HepG2 (cell line): ENCODE data around the gene SNAPIN. TPM values are rescaled to one million over a fixed set of nuclear protein-coding genes. Genes with fewer than 3 reads are reported as not detected.

ENCODE experiments used
- ATAC-seq: fragments of 200-7000 bp; cut with Tn5 transposase; 3 replicates; pipeline ENCODE4 v1.9.1; 2020; ENCODE audit warnings: mild to moderate bottlenecking, moderate library complexity
- BruUV-seq: library from RNA; stranded (reverse); fragments of 400-500 nt; replicated peaks from 2 replicates; lab custom pipeline; 2021; lab: Mats Ljungman, UMichigan
- CTCF ChIA-PET: fragments of 300-600 bp; formaldehyde crosslinking; extraction: SDS; loops from one replicate; lab custom pipeline; 2021; ENCODE audit warnings: low total read pairs, inconsistent platforms, low intra/inter-chr PET ratio; lab: Yijun Ruan, JAX
- POLR2A ChIA-PET: fragments of 350-600 bp; sonication (Branson Sonifier 250); formaldehyde crosslinking; loops from one replicate; lab custom pipeline; 2020; ENCODE audit warnings: antibody characterized with exemption, inconsistent platforms; lab: Yijun Ruan, JAX
- DNase-seq: peaks from one replicate; pipeline ENCODE4 v3.0.0-alpha.2; 2015; ENCODE audit warnings: low spot score
- FAIRE-seq: peaks from 3 replicates; lab custom pipeline; 2011; peaks lifted over from hg19 to GRCh38; lab: Jason Lieb, UNC
- H2AFZ ChIP-seq: one replicate; pipeline ENCODE4 v1.6.1; 2011; ENCODE audit warnings: low read length, inconsistent platforms
- H3K27ac ChIP-seq: fragments of 300-600 bp; 3 replicates; pipeline ENCODE4 v1.8.0; 2011; ENCODE audit warnings: mixed run types, mild to moderate bottlenecking, mixed read lengths, low read length, inconsistent platforms; ENCODE audit not compliant: insufficient read depth; ENCODE audit errors: extremely low read length
- H3K27me3 ChIP-seq, 2 experiments: fragments of 200-600 bp in 1 of 2; 2 replicates in 1 of 2; 3 replicates in 1 of 2; pipeline versions ENCODE4 v1.6.0 to v1.8.0; 2011; ENCODE audit warnings: low read length in 2 of 2, mild to moderate bottlenecking in 2 of 2, moderate library complexity in 2 of 2, inconsistent platforms in 1 of 2; ENCODE audit not compliant: insufficient read depth in 2 of 2, control insufficient read depth in 1 of 2
- H3K36me3 ChIP-seq, 2 experiments: fragments of 200-600 bp in 1 of 2; replicated peaks in 1 of 2; 2 replicates in 1 of 2; 3 replicates in 1 of 2; pipeline versions ENCODE4 v1.5.1 to v1.8.0; 2011; ENCODE audit warnings: low read length in 2 of 2, inconsistent platforms in 1 of 2; ENCODE audit not compliant: insufficient read depth in 2 of 2, control insufficient read depth in 1 of 2
- H3K4me1 ChIP-seq: 2 replicates; pipeline ENCODE4 v1.5.1; 2012; ENCODE audit warnings: low read length, inconsistent platforms; ENCODE audit not compliant: insufficient read depth
- H3K4me2 ChIP-seq: 2 replicates; pipeline ENCODE4 v1.6.0; 2011; ENCODE audit warnings: low read depth, low read length, inconsistent platforms
- H3K4me3 ChIP-seq, 3 experiments: fragments of 200-600 bp in 1 of 3; sonication (generic), shearing (Covaris generic) in 1 of 3; replicated peaks in 1 of 3; 2 replicates each; pipeline ENCODE4 v1.5.1; 2011 to 2016; ENCODE audit warnings: low read length in 3 of 3, inconsistent platforms in 2 of 3, low read depth in 2 of 3, mild to moderate bottlenecking in 2 of 3, control low read depth in 1 of 3, mixed read lengths in 1 of 3; ENCODE audit not compliant: insufficient read depth in 1 of 3
- H3K79me2 ChIP-seq: one replicate; pipeline ENCODE4 v1.6.1; 2011; ENCODE audit warnings: low read length, inconsistent platforms; ENCODE audit not compliant: insufficient read depth
- H3K9ac ChIP-seq: 2 replicates; pipeline ENCODE4 v1.6.0; 2011; ENCODE audit warnings: mild to moderate bottlenecking, low read depth, low read length, inconsistent platforms; ENCODE audit not compliant: insufficient read depth
- H3K9me3 ChIP-seq: 2 replicates; pipeline ENCODE4 v1.5.1; 2012; ENCODE audit warnings: mild to moderate bottlenecking, low read length
- H4K20me1 ChIP-seq: 2 replicates; pipeline ENCODE4 v1.6.0; 2011; ENCODE audit warnings: inconsistent platforms, mild to moderate bottlenecking, low read length, moderate library complexity; ENCODE audit not compliant: insufficient read depth
- DBP ChIP-seq: sonication (generic); formaldehyde crosslinking; IDR thresholded peaks from 2 replicates; pipeline ENCODE4 v1.4.0; 2020; ENCODE audit warnings: missing genetic modification reagents; ENCODE audit errors: not compliant biosample characterization
- DPF2 ChIP-seq: sonication (generic); formaldehyde crosslinking; IDR thresholded peaks from 2 replicates; pipeline ENCODE4 v1.4.0; 2020; ENCODE audit warnings: mild to moderate bottlenecking, low read depth, missing genetic modification reagents, borderline replicate concordance
- ESRRA ChIP-seq: sonication (generic); formaldehyde crosslinking; IDR thresholded peaks from 2 replicates; pipeline ENCODE4 v1.5.1; 2020; ENCODE audit warnings: mild to moderate bottlenecking, low read depth, missing genetic modification reagents
- FLYWCH1 ChIP-seq: sonication (generic); formaldehyde crosslinking; IDR thresholded peaks from 2 replicates; pipeline ENCODE4 v1.8.1; 2023; ENCODE audit warnings: mild to moderate bottlenecking, missing genetic modification reagents
- GATAD2A ChIP-seq: IDR thresholded peaks from 2 replicates; pipeline ENCODE4 v1.6.1; 2016
- HOXA9 ChIP-seq: sonication (generic); formaldehyde crosslinking; IDR thresholded peaks from 2 replicates; pipeline ENCODE4 v1.8.1; 2022; ENCODE audit warnings: missing genetic modification reagents, mild to moderate bottlenecking, moderate library complexity, borderline replicate concordance
- MATR3 ChIP-seq: sonication (generic); formaldehyde crosslinking; IDR thresholded peaks from 2 replicates; pipeline ENCODE4 v1.4.0; 2020; ENCODE audit warnings: missing genetic modification reagents
- PCBP2 ChIP-seq: fragments of 200-400 bp; formaldehyde crosslinking; optimal IDR thresholded peaks from 2 replicates; pipeline ENCODE3; 2018; ENCODE audit warnings: low read length, low read depth; ENCODE audit not compliant: poor library complexity, severe bottlenecking
- POGZ ChIP-seq: sonication (generic); formaldehyde crosslinking; IDR thresholded peaks from 2 replicates; pipeline ENCODE4 v1.4.0; 2020; ENCODE audit warnings: mild to moderate bottlenecking, missing genetic modification reagents
- SIN3A ChIP-seq: IDR thresholded peaks from 2 replicates; pipeline ENCODE4 v1.6.1; 2011; ENCODE audit warnings: low read depth, mild to moderate bottlenecking, control low read depth, low read length, borderline replicate concordance
- SMC3 ChIP-seq: IDR thresholded peaks from 2 replicates; pipeline ENCODE4 v1.6.1; 2011; ENCODE audit warnings: low read length, improper control_type of control experiment
- SNAPC2 ChIP-seq: sonication (generic); formaldehyde crosslinking; IDR thresholded peaks from 2 replicates; pipeline ENCODE4 v1.8.1; 2022; ENCODE audit warnings: mild to moderate bottlenecking, missing genetic modification reagents
- SPEN ChIP-seq: sonication (generic); formaldehyde crosslinking; IDR thresholded peaks from 2 replicates; pipeline ENCODE4 v1.5.1; 2020; ENCODE audit warnings: low read depth, mild to moderate bottlenecking, missing genetic modification reagents
- SRSF4 ChIP-seq: fragments of 200-400 bp; formaldehyde crosslinking; IDR thresholded peaks from one replicate; pipeline ENCODE4 v1.6.1; 2018; ENCODE audit warnings: mild to moderate bottlenecking, low read depth, low read length, moderate library complexity; ENCODE audit not compliant: poor library complexity, severe bottlenecking
- TMF1 ChIP-seq: sonication (generic); formaldehyde crosslinking; IDR thresholded peaks from 2 replicates; pipeline ENCODE4 v1.8.1; 2022; ENCODE audit warnings: low read depth, missing genetic modification reagents
- ZFP1 ChIP-seq: IDR thresholded peaks from 2 replicates; pipeline ENCODE4 v1.6.1; 2016
- ZNF564 ChIP-seq: sonication (generic); formaldehyde crosslinking; IDR thresholded peaks from 2 replicates; pipeline ENCODE4 v1.8.1; 2023; ENCODE audit warnings: mild to moderate bottlenecking, missing genetic modification reagents
- ZNF572 ChIP-seq: sonication (generic); formaldehyde crosslinking; IDR thresholded peaks from 2 replicates; pipeline ENCODE4 v1.5.1; 2020; ENCODE audit warnings: mild to moderate bottlenecking, missing genetic modification reagents
- ZNF777 ChIP-seq: sonication (generic); formaldehyde crosslinking; IDR thresholded peaks from 2 replicates; pipeline ENCODE4 v1.4.0; 2020; ENCODE audit warnings: missing genetic modification reagents
- ZSCAN31 ChIP-seq: sonication (generic); formaldehyde crosslinking; IDR thresholded peaks from 2 replicates; pipeline ENCODE4 v1.5.0; 2020; ENCODE audit warnings: low read depth, mild to moderate bottlenecking, missing genetic modification reagents
- WGBS: methylation state at CpG from one replicate; pipeline ENCODE4 v1.1.6; 2017; ENCODE audit warnings: low lambda C conversion rate; 5-methylcytosine and 5-hydroxymethylcytosine counted together
- in situ Hi-C: cut with HindIII; loops from 2 replicates; pipeline ENCODE4 v1.10.0; 2017; ENCODE audit warnings: low pct_unique_long_range_greater_than_20kb; ENCODE audit not compliant: extremely low pct_ligation_motif_present
- intact Hi-C: fragments of 100-400 bp; cut with micrococcal nuclease; formaldehyde crosslinking; loops from one replicate; pipeline ENCODE4 v1.10.0; 2022; ENCODE audit not compliant: unreplicated experiment
- polyA plus RNA-seq, 8 experiments: library from polyadenylated mRNA; depleted of rRNA in 3 of 8; stranded (reverse) in 7 of 8; unstranded in 1 of 8; fragments of >200 nt; fragmentation: Illumina TruSeq in 4 of 8; extraction: Trizol in 4 of 8; gene quantifications; 2 replicates each; pipeline versions ENCODE4 v1.2.1 to v1.2.3, GENCODE V29; 2011 to 2016; ENCODE audit warnings: low read depth in 4 of 8, missing spikeins in 1 of 8, mixed read lengths in 1 of 8; ENCODE audit not compliant: insufficient read depth in 1 of 8
- total RNA-seq, 5 experiments: library from RNA; depleted of rRNA; stranded (reverse); fragments of >200 nt; fragmentation: Illumina TruSeq; extraction: Trizol; gene quantifications; 2 replicates each; pipeline ENCODE4 v1.2.3, GENCODE V29; 2016; ENCODE audit warnings: low read depth in 1 of 5

Gene SNAPIN
- total and polyA plus RNA-seq, 2 of the 13 experiments (the other 11 are each of a cell fraction or from before 2014, with no cell fraction given): 23.9 to 25.7 TPM

- POLR2A ChIA-PET: interaction anchor here (1.2 to 15.2 kb wide), 4 partner anchors 8 to 15 kb away, joined by 3 to 390 read pairs (median 9); partner anchors contain the start of genes CHTOP, S100A13, S100A14 and S100A16
- no peak overlapping the region for H3K9ac ChIP-seq
- ATAC-seq (no peak), FAIRE-seq (no peak), DNase-seq (no peak)
- H3K36me3 ChIP-seq: peaks cover 1 to 3% of the 10 kb centered on the region in 2 experiments; a peak in 1 of 5 replicates
- TF ChIP-seq ZSCAN31 (CRISPR knock-in tag) (no peak), ZFP1 (CRISPR knock-in tag) (no peak), SMC3 (no peak), GATAD2A (CRISPR knock-in tag) (no peak), ZNF572 (CRISPR knock-in tag) (no peak), TMF1 (CRISPR knock-in tag) (no peak), POGZ (CRISPR knock-in tag) (no peak), SPEN (CRISPR knock-in tag) (no peak), SNAPC2 (CRISPR knock-in tag) (no peak)
- H3K79me2 ChIP-seq: no peaks in the 10 kb centered on the region
- no TSS peak for BruUV-seq
- H4K20me1 ChIP-seq: no peaks in the 10 kb centered on the region
- CTCF ChIA-PET: no interaction called here
- intact Hi-C loops (no loop called here), in situ Hi-C loops (no loop called here)
- H3K27me3 ChIP-seq: no peaks in the 10 kb centered on the region
- no peak overlapping the region for H3K4me2 ChIP-seq
- H3K4me3 ChIP-seq: no peak overlapping the region
- no peak overlapping the region for H2AFZ ChIP-seq
- WGBS: 89% methylated on average over 4 of the region's 6 CpGs
- no peak overlapping the region for H3K27ac ChIP-seq
- H3K9me3 ChIP-seq: no peaks in the 10 kb centered on the region
- peaks cover 31% of the 10 kb centered on the region for H3K4me1 ChIP-seq
Observed at GRCh38 chr1:153619171-153619570, 39.3 kb upstream of the SNAPIN start.

GRCh38 chr1:153623101-153623500 lies 35.4 kb upstream of the SNAPIN start:
- CTCF ChIA-PET: no interaction called here
- 94% methylated on average over 7 of the region's 7 CpGs for whole genome bisulfite sequencing

More at GRCh38 chr1:153623101-153623500, 35.4 kb upstream of the SNAPIN start:
- DNase-seq (no peak), ATAC-seq (no peak), FAIRE-seq (no peak)
- Histone ChIP-seq H4K20me1 (no peaks in the 10 kb centered on the region), H3K36me3 (peaks cover 3% of the 10 kb centered on the region in 2 experiments; a peak in 3 of 5 replicates), H3K27me3 (no peaks in the 10 kb centered on the region), H3K9me3 (no peaks in the 10 kb centered on the region), H3K4me1 (peaks cover 22% of the 10 kb centered on the region), H3K9ac (no peak overlapping the region), H3K27ac (no peak overlapping the region), H3K4me2 (no peak overlapping the region), H2AFZ (no peak overlapping the region), H3K79me2 (peaks cover 11% of the 10 kb centered on the region), H3K4me3 (no peak overlapping the region)
- BruUV-seq: no TSS peak
- in situ Hi-C loops: no loop called here
- intact Hi-C loops: no loop called here
- no peak for TF ChIP-seq ZNF777
- TF ChIP-seq SIN3A: no peak
- no peak for TF ChIP-seq DBP (CRISPR knock-in tag)
- TF ChIP-seq MATR3: no peak
- TF ChIP-seq GATAD2A (CRISPR knock-in tag): no peak
- no peak for TF ChIP-seq PCBP2
- TF ChIP-seq SRSF4: no peak
- no peak for TF ChIP-seq FLYWCH1 (CRISPR knock-in tag)
- TF ChIP-seq DPF2: no peak
- no peak for TF ChIP-seq ZNF564
- TF ChIP-seq ESRRA (CRISPR knock-in tag): no peak
- TF ChIP-seq HOXA9: no peak
- POLR2A ChIA-PET: interaction anchor here (1.3 to 15.2 kb wide), 2 partner anchors 11 to 12 kb away, joined by 3 to 390 read pairs; partner anchors contain the start of genes CHTOP, S100A14 and S100A16
